HG02763 (cell line): Measurements from ENCODE around the gene IL7R.
"Not testable (repeated sequence)": the region's sequence is repeated elsewhere in the genome, so short reads cannot be mapped to it uniquely, and the experiment has no call there.

Experiments used
- ATAC-seq: cut with Tn5 transposase; IDR thresholded peaks from one replicate; pipeline ENCODE4 v1.9.1; 2021; ENCODE audit warnings: mild to moderate bottlenecking, moderate library complexity; ENCODE audit not compliant: unreplicated experiment

Gene IL7R

DNA sequence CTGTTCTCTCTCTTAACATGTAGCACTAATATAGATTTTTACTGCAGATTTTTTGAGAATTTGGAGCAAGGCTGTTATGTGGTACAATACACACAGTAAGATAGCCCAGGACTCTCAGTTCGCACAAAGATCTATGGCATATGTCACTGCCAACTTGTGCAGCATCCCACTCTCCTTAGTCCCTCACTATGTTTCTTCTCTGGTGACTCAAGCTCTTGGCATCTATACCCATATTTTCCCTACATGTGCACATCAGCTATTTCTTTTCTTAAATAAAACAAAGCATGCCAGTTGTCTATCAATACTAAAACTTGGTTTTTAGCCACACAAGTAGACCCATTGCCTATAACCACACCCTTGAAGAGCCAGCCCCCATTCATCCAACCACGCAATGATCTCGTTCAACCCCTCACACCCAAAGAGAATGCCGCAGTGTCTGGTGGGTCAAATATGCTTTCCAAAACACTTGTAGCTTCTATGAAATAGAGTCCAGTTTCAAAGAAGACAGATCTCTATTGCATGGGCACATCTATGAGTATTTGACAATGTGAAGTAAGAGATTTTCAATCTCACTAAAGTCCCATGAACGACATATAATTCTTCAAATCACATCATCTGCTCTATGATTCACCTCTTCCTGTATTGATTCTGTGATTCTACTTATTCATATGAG, 18.2 kb upstream of the IL7R start:
- ATAC-seq, result no peak

DNA sequence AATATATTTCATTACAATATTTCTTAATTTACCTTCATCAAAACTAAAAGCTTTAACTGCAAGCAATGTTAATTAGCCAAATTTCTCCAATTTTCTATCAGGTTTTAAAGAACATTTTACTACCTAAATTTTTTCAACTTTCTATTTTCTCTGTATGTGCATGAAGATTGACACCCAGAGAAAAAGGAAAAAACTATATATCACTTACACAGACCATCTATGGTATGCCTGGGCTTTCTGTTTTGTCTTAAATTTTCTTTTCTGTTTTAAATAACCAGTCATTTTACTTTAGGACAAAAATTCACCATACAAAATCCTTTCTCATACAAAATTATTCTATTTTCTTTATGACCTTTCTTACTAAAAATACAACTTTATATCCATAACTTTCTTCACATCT, 13.8 kb upstream of the IL7R start:
- ATAC-seq, result no peak

DNA sequence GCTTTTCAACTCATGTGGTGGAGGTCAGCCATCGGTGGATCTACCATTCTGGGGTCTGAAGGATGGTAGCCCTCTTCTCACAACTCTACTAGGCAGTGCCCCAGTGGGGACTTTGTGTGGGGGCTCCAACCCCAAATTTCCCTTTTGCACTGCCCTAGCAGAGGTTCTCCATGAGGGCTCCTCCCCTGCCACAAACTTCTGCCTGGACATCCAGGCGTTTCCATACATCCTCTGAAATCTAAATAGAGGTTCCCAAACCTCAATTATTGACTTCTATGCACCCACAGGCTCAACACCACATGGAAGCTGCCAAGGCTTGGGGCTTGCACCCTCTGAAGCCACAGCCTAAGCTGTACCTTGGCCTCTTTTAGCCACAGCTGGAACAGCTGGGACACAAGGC, 11.2 kb upstream of the IL7R start:
- not testable (repeated sequence) for ATAC-seq

- no peak for ATAC-seq
Observed at GRCh38 chr5:35847491-35847890, 9.2 kb upstream of the IL7R start.

DNA sequence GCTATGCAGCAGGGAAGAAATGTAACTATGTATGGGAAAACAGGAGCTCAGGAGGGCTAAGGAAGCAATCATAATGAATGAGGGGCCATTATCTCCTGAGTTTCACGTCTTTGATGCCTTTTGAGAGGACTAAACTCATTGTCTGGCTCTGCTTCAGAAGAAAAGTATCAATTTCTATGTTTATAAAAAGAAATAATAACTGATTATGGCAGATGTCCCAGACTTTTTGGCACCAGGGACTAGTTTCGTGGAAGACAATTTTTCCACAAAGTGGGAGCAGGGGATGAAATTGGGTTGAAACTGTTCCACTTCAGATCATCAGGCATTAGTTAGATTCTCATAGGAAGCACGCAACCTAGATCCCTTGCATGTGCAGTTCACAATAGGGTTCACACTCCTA, 8.7 kb upstream of the IL7R start:
- ATAC-seq, result no peak

DNA sequence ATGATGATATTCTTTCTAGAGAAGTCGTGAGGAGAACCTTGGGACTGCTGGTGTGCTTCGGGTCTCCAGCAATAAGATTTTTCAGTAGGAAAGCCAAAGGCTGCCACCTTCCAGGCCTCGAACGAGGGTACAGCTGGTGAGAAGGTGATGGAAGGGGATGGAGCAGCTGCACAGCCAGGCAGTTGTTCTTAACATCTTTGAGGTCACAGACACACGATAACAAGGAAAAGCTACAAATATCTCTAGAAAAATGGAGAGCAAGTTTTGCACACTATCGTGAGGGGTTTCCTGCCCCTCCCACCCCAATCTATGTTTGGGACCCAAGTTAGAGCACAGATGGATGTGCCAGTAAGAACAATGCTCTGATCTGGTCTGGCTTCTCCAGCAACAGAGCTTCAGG, 6.8 kb upstream of the IL7R start:
- ATAC-seq, result no peak

DNA sequence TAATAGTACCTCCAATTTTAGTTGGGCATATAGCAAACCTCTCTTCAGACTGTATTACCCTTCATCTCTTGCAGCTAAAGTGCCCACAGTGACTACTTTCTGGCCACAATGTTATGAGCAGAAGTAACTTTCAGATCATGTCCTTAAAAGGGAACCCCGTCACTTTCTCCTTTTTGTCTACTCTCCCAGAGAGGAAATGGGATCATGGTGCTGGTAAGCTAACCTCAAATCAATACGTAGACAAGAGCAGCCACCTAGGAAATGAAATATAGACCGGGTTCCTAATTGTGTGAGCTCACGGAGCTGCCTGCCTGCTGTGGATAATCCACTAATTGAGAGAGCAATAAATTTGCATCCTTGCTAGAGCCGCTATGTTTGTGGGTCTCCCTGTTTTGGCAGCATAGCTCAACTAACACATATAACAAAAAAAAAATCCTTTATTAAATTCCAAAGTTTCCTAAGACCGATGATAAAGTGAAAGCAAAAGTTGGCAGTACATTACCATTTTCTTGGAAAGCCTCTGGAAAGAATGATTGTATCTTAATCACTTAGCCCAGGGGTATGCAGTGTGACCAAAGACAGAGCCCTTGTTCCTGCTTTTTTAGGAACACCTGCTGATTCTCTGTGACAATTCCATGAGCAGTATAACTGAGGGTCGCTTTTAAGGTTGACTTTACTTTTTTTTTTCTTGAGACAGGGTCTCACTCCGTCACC, 5.6 kb upstream of the IL7R start:
- no peak for ATAC-seq

GRCh38 chr5:35852084-35852734, 4.5 kb upstream of the IL7R start:
- ATAC-seq, result peak; percentile 51

DNA sequence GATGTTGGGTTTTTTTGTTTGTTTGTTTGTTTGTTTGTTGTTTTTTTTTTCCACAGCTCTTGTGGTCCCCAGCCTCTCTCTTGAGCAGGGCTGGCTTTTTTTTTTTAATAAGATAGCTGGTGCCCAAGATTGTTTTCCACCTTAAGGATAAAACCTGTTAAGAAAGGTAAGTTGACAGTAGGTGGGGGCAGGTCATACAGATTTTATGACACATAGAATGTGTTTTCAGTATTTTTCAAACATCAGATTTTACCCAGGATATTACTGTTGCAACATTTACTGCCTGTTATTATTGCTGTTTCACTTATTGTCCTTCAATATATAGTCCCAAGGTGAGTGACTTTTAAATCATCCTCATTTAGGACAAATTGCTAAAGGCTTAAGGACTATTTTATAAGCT, 3.9 kb upstream of the IL7R start:
- ATAC-seq, result no peak

DNA sequence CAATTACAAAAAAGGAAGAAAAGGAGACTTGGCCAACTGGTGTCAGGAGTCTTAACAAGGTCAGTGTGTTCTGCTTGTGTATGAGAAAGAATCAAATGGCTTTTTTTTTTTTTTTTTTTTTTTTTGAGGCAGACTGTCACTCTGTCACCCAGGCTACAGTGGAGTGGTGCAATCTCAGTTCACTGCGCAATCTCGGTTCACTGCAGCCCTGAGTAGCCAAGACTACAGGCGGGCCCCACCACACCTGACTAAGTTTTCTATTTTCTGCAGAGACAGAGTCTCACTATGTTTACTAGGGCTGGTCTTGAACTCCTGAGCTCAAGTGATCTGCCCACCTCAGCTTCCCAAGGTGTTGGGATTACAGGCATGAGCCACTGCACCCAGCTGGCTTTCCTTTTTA, 3.1 kb upstream of the IL7R start:
- ATAC-seq, result no peak

- ATAC-seq, result no peak
Observed at GRCh38 chr5:35854248-35854647, 2.4 kb upstream of the IL7R start.

DNA sequence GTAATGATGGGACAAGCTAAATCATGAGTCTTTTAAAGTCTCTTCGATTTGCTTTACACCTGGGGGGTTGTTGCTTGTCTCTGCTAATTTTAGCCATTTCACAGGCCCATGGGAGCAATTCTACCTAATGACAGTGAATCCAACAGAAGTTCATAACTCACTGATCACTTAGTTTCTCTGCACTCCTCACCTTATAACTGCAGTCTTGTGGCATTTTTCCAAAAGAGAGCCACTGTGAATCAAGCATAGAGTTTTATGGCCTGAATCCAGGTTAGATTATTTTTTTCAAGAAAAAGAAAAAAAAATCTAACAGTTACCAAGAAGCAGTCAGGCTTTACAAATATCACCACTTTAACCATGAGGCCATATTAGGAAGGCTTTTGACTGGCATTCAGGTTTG, 1.5 kb upstream of the IL7R start:
- no peak for ATAC-seq

DNA sequence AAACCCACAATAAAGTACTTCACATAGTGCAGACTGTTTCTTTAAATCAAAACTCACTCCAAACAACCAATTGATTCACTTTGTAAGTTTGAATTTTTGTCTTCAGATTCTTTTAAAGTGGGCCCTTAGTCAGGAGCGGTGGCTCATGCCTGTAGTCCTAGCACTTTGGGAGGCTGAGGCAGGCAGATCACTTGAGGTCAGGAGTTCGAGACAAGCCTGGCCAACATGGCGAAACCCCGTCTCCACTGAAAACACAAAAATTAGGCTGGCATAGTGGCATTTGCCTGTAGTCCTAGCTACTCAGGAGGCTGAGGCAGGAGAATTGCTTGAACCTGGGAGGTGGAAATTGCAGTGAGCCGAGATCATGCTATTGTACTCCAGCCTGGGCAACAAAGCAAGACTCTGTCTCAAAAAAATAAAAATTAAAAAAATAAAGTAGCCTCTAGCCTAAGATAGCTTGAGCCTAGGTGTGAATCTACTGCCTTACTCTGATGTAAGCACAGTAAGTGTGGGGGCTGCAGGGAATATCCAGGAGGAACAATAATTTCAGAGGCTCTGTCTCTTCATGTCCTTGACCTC, 416 bp upstream of the IL7R start:
- not testable (repeated sequence) for ATAC-seq

GRCh38 chr5:35857606-35858205, 1.0 kb downstream of the IL7R start:
- no peak for ATAC-seq

DNA sequence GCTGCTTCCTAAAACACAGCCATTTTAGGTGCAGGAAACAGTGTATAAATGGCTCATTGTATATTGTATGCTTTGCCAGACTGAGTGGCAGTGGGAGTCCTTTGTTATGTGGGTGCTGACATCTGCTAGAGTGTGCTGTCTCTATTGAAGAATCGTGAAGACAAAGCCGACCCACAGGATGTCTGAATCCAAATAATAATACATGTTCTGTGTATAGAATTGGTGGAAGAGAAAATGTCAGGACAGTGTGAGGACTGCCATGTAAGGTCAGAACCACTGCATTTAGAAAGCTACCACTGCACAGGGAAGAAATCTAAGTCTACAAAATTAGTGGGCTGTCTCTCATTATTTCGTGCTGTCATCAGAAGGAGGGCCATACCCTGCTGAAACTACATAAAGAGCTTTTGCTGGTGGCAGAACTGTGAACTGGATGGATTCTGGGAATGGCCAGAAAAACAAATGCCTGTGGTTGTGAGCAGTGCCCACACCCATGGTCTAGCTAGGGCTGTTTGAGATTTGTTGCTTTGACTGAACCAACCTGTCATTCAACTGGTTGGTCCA, 2.5 kb downstream of the IL7R start:
- ATAC-seq, result no peak

- ATAC-seq, result no peak
Observed at GRCh38 chr5:35860686-35861085, 4.0 kb downstream of the IL7R start.

DNA sequence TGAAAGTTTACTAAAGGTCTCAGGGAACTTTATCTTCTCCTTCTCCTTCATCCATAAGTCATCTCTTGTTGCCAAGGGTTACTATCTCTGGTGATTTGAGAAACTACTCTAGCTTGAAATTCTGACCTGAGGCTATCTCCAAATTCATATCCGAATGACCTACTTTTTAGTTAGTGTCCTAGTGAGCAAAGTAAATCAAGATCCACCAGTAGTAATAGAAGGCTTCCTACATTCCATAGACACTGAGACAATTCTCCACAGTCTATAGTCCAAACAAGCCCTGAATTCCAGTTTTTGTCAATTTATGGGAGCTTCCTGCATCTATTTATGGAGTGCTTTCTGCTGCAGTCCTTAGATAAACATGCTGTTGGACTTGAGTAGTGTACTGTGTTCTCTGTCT, 5.0 kb downstream of the IL7R start:
- no peak for ATAC-seq

DNA sequence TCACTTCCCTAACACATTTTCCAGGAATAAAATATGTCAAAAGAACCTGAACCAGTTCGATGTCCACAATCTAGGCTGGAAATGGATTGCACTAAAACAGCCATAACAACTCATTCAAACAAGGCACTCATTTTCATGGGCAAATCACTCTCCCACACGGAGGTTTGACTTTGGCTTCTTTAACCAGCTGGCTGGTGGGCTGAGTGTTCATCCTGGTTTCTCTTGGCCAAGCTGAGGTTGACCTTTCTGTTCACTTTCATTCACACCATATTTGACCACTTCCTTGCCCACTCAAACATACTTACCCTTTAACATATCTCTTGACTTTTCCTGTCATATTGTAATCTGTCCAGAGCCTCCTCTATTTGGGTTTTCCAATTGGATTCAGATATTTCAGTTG, 5.4 kb downstream of the IL7R start:
- ATAC-seq, result no peak

- ATAC-seq, result no peak
Observed at GRCh38 chr5:35863159-35863558, 6.5 kb downstream of the IL7R start.

DNA sequence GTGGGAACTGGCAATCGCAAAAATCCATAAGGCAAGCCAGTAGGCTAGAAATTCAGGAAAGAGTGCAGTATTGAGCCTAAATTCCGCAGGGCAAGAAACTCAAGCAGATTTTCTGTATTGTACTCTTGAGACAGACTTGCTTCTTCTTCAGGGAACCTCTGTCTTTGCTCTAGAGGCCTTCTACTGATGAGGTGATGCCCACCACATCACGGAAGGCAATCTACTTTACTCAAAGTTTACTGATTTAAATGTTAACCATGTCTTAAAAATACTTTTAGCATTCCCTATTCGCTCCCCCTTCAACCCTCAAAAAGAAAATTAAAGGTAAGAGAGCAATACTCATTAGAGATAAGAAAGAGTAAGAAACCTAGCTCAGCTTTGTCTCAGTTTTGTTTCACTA, 11.3 kb downstream of the IL7R start:
- ATAC-seq, result no peak

GRCh38 chr5:35869685-35870277, 13.1 kb downstream of the IL7R start:
- no peak for ATAC-seq
